Common myeloid progenitor, CD34-positive (primary cell): ENCODE measurements around the gene LAMA5.

Source experiments
- CTCF ChIA-PET: fragments of 350-600 bp; sonication (Branson Sonifier 250); formaldehyde crosslinking; loops from one replicate; lab custom pipeline; 2021; ENCODE audit warnings: antibody characterized with exemption; lab: Charles Lee
- POLR2A ChIA-PET: fragments of 350-600 bp; sonication (Branson Sonifier 250); formaldehyde crosslinking; loops from one replicate; lab custom pipeline; 2021; ENCODE audit warnings: antibody characterized with exemption; lab: Charles Lee
- DNase-seq, 3 donors: peaks; one replicate each; pipeline versions ENCODE4 v3.0.0 to v3.0.0-alpha.2; 2013
- H3K27ac ChIP-seq, 2 experiments: 1 replicate in 1 of 2; 2 replicates in 1 of 2; pipeline ENCODE4 v1.7.0; 2013; ENCODE audit warnings: inconsistent platforms in 2 of 2, low read length in 2 of 2, mild to moderate bottlenecking in 2 of 2, low read depth in 1 of 2, moderate library complexity in 1 of 2; ENCODE audit not compliant: severe bottlenecking in 2 of 2, insufficient read depth in 1 of 2, poor library complexity in 1 of 2
- H3K27me3 ChIP-seq, 5 experiments: replicated peaks in 2 of 5; 1 replicate in 3 of 5; 2 replicates in 2 of 5; pipeline versions ENCODE4 v1.6.1 to v1.7.0; 2013; ENCODE audit warnings: low read length in 4 of 5, mild to moderate bottlenecking in 2 of 5, moderate library complexity in 2 of 5, inconsistent platforms in 1 of 5; ENCODE audit not compliant: insufficient read depth in 5 of 5, control insufficient read depth in 4 of 5
- H3K36me3 ChIP-seq, 4 experiments: 1 replicate in 2 of 4; 2 replicates in 2 of 4; pipeline versions ENCODE4 v1.6.1 to v1.7.0; 2013; ENCODE audit warnings: low read length in 3 of 4, control low read depth in 1 of 4, mild to moderate bottlenecking in 1 of 4; ENCODE audit not compliant: control insufficient read depth in 4 of 4, insufficient read depth in 4 of 4
- H3K4me1 ChIP-seq, 4 experiments: 1 replicate in 3 of 4; 2 replicates in 1 of 4; pipeline versions ENCODE4 v1.6.1 to v1.7.1; 2013; ENCODE audit warnings: low read length in 3 of 4, mild to moderate bottlenecking in 3 of 4, control low read depth in 1 of 4, inconsistent platforms in 1 of 4, moderate library complexity in 1 of 4; ENCODE audit not compliant: control insufficient read depth in 4 of 4, insufficient read depth in 4 of 4; ENCODE audit errors: control extremely low read depth in 1 of 4
- H3K4me3 ChIP-seq, 7 experiments: 1 replicate in 4 of 7; 2 replicates in 3 of 7; pipeline versions ENCODE4 v1.5.1 to v1.7.0; 2013; ENCODE audit warnings: mild to moderate bottlenecking in 7 of 7, low read length in 6 of 7, moderate library complexity in 6 of 7, inconsistent platforms in 2 of 7, low read depth in 2 of 7, control low read depth in 1 of 7; ENCODE audit not compliant: insufficient read depth in 4 of 7, control insufficient read depth in 1 of 7; ENCODE audit errors: extremely low read depth in 1 of 7
- H3K9me3 ChIP-seq, 5 experiments: 1 replicate in 4 of 5; 2 replicates in 1 of 5; pipeline versions ENCODE4 v1.6.1 to v1.7.1; 2013; ENCODE audit warnings: low read length in 4 of 5, mild to moderate bottlenecking in 2 of 5, inconsistent platforms in 1 of 5, low read depth in 1 of 5, moderate library complexity in 1 of 5; ENCODE audit not compliant: control insufficient read depth in 4 of 5, insufficient read depth in 2 of 5; ENCODE audit errors: control extremely low read depth in 1 of 5
- WGBS: methylation state at CpG from one replicate; pipeline ENCODE4 v1.1.5; 2013; ENCODE audit not compliant: insufficient coverage; 5-methylcytosine and 5-hydroxymethylcytosine counted together

LAMA5 gene

DNA sequence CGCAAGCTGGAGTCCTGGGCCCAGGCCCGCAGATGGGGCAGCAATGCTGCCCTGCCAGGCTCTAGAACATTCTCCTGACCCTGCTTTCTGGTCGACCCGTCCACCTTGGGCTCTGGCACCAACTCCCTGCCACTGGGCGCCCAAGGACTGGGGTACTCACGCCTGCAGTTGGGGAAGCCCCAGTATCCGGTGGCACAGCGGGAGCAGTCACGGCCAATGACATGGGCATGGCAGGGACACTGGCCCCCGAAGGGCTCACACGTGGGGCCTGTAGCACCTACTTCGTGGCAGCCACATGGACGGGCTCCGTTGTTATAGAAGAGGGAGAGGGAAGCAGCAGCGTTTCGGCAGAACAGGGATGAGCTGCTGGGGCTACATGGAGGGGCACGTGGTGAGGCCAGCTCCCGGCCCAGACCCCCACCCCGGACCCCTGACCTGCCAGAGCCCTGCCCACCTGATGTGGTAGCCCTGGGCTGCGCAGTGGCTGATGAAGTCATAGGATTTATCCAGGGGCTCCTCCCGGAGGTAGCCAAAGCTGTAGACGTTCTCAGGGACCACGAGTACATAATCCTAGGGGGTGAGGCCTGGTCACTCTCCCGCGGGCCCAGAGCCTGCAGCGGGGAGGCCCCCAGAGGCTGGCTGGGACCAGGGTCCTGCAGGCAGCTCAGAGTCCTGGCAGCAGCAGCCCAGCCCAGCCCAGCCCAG lies 38.3 kb downstream of the LAMA5 start:
- H3K4me3 ChIP-seq = no peak overlapping the region
- H3K27ac ChIP-seq = no peak overlapping the region
- ChIA-PET CTCF (interaction anchor here (0.8 kb wide), 1 partner anchor 27 kb away, joined by 3 read pairs; no protein-coding TSS in a partner anchor), POLR2A (no interaction called here)
- 98% methylated on average over 25 of the region's 26 CpGs for WGBS
- no peaks in the 10 kb centered on the region for H3K27me3 ChIP-seq
- H3K4me1 ChIP-seq = no peaks in the 10 kb centered on the region
- no peaks in the 10 kb centered on the region for H3K36me3 ChIP-seq
- H3K9me3 ChIP-seq = peaks cover 0 to 2% (median 0%) of the 10 kb centered on the region in 5 experiments
- DNase-seq = no peak

DNA sequence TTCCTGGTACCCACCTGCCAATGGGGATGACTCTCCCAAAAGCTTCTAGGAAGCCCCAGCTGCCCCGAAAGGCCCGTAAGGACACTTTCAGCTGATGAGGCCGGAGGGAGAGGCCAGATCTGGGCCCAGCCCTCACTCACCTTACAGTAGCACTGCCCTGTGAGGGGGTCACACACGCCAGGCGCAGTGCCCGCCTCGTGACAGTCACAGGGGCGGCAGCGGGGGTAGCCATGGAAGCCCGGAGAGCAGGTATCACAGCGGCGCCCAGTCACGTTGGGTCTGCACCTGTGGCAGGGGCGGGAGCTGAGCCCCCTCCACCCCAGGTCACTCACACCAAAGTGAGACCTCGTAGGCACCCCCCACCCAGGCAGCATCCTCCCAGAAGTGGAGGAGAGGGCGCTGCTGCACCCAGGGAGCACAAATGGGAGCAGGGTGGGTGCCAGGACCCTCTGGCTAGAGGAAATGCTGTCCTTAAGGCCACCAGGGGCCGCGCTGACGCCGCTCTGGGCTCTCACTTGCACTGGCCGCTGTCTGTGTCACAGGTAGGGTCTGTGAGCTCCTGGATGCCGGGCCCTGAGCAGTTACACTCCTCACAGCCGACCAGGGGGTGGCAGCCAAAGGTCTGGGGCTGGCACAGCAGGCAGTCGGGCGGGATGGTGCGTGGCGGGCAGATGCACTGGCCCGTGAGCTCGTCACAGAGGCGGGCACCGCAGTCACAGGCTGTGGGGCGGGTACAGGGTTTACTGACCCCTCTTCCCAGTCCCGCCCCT lies 39.2 kb downstream of the LAMA5 start:
- ChIA-PET CTCF (no interaction called here), POLR2A (no interaction called here)
- Histone ChIP-seq H3K9me3 (peaks cover 0 to 2% (median 0%) of the 10 kb centered on the region in 5 experiments), H3K36me3 (no peaks in the 10 kb centered on the region), H3K27ac (no peak overlapping the region), H3K27me3 (no peaks in the 10 kb centered on the region), H3K4me3 (no peak overlapping the region), H3K4me1 (no peaks in the 10 kb centered on the region)
- 89% methylated on average over 17 of the region's 33 CpGs for WGBS
- DNase-seq = no peak

DNA sequence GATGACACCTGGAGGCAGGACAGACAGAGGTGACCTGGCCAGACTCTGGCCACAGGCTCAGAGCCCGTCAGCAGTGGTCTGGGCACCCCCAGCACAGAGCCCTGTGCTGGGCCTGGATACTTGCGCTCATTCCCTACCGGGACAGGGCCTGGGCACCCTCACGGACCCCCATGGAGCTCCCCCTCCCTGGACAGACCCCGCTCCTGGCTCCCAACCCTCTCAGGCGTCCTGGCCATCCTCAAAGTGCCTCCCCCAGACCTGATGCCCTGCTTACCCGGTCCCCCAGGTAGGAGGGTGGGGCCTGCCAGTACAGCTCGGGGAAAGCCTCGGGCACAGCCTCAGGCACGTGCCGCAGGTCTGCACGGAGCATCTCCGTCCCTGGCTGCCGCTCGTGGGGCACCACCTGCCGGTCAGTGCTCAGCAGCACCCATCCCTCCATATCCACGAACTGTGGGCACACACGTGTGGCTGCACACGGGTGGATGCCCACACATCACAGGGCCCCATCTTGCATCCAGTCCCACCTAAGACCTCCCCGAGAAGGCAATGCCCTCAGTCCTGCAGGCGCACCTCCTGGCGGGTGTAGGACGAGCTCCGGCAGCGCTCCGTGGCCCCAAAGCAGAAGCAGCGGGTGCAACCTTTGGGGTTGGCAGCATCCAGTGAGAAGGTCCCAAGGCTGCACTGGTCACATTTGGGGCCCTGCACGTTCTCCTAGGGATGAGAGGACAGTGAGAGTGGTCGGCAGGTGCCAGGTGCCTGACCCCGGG lies 40.0 kb downstream of the LAMA5 start:
- Histone ChIP-seq H3K36me3 (no peaks in the 10 kb centered on the region), H3K27me3 (no peaks in the 10 kb centered on the region), H3K4me3 (no peak overlapping the region), H3K4me1 (no peaks in the 10 kb centered on the region), H3K27ac (no peak overlapping the region), H3K9me3 (peaks cover 0 to 2% (median 0%) of the 10 kb centered on the region in 5 experiments)
- WGBS = 86% methylated on average over 22 of the region's 30 CpGs
- CTCF ChIA-PET = no interaction called here
- no peak for DNase-seq
- POLR2A ChIA-PET = no interaction called here

DNA sequence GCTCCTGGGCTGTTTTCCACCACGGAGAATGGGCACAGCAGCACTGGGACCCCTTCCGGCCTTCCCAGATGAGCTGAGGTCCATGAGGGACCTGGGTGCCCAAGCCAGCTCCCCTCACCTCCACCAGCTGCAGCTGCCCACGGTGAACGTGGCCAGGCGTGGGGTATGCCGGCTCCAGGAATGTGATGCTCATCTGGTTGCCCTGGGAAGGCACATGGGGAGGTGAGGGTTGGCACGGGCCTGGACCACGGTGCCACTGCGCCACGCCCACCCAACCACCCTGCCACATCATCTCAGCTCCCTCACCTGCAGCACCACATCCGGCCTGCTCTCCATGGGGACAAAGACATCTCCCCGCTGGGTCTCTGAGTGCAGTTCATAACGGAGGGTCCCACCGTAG lies 40.6 kb downstream of the LAMA5 start:
- H3K27ac ChIP-seq = no peak overlapping the region
- ChIA-PET POLR2A (no interaction called here), CTCF (interaction anchor here (0.6 kb wide), 1 partner anchor 593 kb away, joined by 3 read pairs; no protein-coding TSS in a partner anchor)
- no peaks in the 10 kb centered on the region for H3K27me3 ChIP-seq
- no peak for DNase-seq
- WGBS = over 99% methylated on average over 9 of the region's 14 CpGs
- H3K36me3 ChIP-seq = no peaks in the 10 kb centered on the region
- no peaks in the 10 kb centered on the region for H3K4me1 ChIP-seq
- no peak overlapping the region for H3K4me3 ChIP-seq
- peaks cover 0 to 2% (median 0%) of the 10 kb centered on the region in 5 experiments for H3K9me3 ChIP-seq

DNA sequence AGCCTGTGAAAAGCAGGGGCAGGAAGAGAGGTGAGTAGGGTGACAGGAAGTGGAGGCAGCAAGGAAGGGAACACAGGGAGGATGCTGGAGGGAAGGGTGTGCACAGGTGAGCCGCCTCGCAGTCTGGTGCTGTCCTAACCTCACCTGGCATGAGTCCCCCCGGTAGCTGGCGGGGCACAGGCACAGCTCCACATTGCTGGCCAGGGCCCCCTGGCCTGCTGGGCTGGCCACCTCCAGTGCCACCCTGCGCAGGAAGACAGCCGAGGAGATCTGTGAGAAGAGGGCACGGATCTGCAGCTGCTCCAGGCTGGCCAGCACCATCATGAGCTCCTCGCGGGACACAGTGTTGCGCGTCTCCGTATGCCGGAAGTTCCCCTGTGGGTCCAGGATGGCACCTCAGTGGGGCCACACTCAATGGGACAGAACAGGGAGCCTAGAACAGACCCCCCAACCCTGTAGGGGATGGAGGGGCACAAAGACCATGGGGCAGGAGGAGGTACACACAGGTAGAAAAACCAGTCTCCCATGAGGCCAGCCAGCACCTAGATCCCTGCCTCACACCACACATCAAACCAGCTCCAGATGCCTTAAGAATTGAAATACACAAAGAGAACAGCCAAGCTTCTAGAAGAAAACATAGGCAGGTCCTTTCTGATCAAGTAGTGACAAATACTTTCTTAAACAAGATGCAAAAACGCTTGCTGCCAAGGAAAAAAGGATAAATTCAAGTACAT lies 41.8 kb downstream of the LAMA5 start:
- Histone ChIP-seq H3K27me3 (no peaks in the 10 kb centered on the region), H3K9me3 (peaks cover 0 to 2% (median 0%) of the 10 kb centered on the region in 5 experiments), H3K4me3 (no peak overlapping the region), H3K27ac (no peak overlapping the region), H3K4me1 (no peaks in the 10 kb centered on the region), H3K36me3 (no peaks in the 10 kb centered on the region)
- CTCF ChIA-PET = interaction anchor here (1.2 kb wide), 1 partner anchor 20 kb away, joined by 3 read pairs; no protein-coding TSS in a partner anchor
- POLR2A ChIA-PET = no interaction called here
- DNase-seq = no peak
- WGBS = 97% methylated on average over 9 of the region's 14 CpGs

DNA sequence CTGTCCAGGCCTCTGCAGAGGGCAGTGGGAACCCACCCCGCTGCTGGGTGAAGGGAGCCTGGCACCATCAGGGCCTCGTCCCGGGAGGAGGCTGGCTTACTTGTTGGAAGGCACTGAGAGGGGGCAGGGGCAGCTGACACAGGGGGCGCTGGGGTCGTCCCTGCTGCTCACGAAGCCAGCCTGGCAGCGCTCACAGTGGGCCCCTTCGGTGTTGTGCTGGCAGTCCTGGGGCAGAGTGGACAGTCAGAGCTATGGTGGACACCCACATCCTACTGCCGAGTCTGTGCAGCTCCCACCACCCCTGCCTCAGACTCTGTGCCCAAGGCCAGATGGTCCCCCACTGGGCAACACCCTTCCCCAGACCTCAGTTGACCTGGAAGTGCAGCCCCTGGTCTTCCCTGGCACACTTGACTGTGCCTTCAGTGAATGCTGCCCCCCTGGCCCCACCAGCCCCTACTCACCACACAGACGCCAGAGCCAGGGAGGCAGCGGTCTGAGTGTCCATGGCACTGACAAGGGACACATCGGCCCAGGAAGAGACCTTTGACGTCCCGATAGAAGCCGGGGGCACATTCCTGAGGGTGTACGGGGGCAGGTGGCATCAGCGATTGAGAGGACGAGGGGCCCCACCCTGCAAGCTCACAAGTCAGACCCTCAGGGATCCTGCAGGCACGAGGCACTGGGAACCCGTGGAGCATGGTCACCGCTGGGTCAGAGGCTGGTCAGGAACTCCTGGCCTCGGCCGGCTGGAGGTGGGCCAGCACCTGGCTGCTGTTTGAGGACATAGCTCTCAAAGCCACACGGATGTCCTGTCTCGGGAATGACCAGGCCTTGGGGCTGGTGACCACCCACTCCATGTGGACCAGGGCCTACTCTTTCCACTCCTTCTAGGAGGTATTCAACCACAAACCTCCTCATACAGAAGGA lies 42.9 kb downstream of the LAMA5 start:
- Histone ChIP-seq H3K27ac (no peak overlapping the region), H3K4me3 (no peak overlapping the region), H3K9me3 (peaks cover 0 to 2% (median 0%) of the 10 kb centered on the region in 5 experiments), H3K27me3 (no peaks in the 10 kb centered on the region), H3K4me1 (no peaks in the 10 kb centered on the region), H3K36me3 (no peaks in the 10 kb centered on the region)
- ChIA-PET POLR2A (no interaction called here), CTCF (interaction anchor here (1.2 kb wide), 1 partner anchor 19 kb away, joined by 3 read pairs; no protein-coding TSS in a partner anchor)
- DNase-seq = no peak
- WGBS = 93% methylated on average over 25 of the region's 25 CpGs
